Smooth muscle cell (in vitro differentiated cells): Measurements from ENCODE around the gene TOR1AIP1. TPM values are rescaled to one million over a fixed set of nuclear protein-coding genes. Genes with fewer than 3 reads are reported as not detected.

Experiments used
- DNase-seq: peaks from one replicate; lab custom pipeline; 2025; ENCODE audit not compliant: unreplicated experiment; lab: John Stamatoyannopoulos, UW
- H2AFZ ChIP-seq: fragments of 200-600 bp; sonication (generic); 2 replicates; pipeline ENCODE4 v1.6.0; 2016; ENCODE audit warnings: antibody characterized with exemption, low read depth, mild to moderate bottlenecking
- H3F3A ChIP-seq: fragments of 200-600 bp; sonication (generic); 2 replicates; pipeline ENCODE4 v1.6.0; 2017; ENCODE audit warnings: antibody characterized with exemption, low read depth
- H3K27ac ChIP-seq: fragments of 200-600 bp; sonication (generic); 2 replicates; pipeline ENCODE4 v1.5.1; 2016; ENCODE audit warnings: low read depth, mild to moderate bottlenecking
- H3K27me3 ChIP-seq: fragments of 200-600 bp; sonication (generic); 2 replicates; pipeline ENCODE4 v1.6.1; 2016; ENCODE audit warnings: low read depth, mild to moderate bottlenecking
- H3K36me3 ChIP-seq: fragments of 200-600 bp; sonication (generic); 2 replicates; pipeline ENCODE4 v1.5.1; 2016; ENCODE audit warnings: low read depth
- H3K4me1 ChIP-seq: fragments of 200-600 bp; sonication (generic); 2 replicates; pipeline ENCODE4 v1.5.1; 2016; ENCODE audit warnings: low read depth
- H3K4me2 ChIP-seq: fragments of 200-600 bp; sonication (generic); 2 replicates; pipeline ENCODE4 v1.6.0; 2016; ENCODE audit warnings: mild to moderate bottlenecking
- H3K4me3 ChIP-seq: fragments of 200-600 bp; sonication (generic); 2 replicates; pipeline ENCODE4 v1.5.1; 2016; ENCODE audit warnings: mild to moderate bottlenecking
- H3K79me2 ChIP-seq: fragments of 200-600 bp; sonication (generic); 2 replicates; pipeline ENCODE4 v1.6.0; 2016; ENCODE audit warnings: low read depth, mild to moderate bottlenecking
- H3K9ac ChIP-seq: fragments of 200-600 bp; sonication (generic); 2 replicates; pipeline ENCODE4 v1.6.0; 2016; ENCODE audit warnings: low read depth
- H3K9me3 ChIP-seq: fragments of 200-600 bp; sonication (generic); replicated peaks from 2 replicates; pipeline ENCODE4 v1.5.1; 2016; ENCODE audit warnings: low read depth
- H4K20me1 ChIP-seq: fragments of 200-600 bp; sonication (generic); 2 replicates; pipeline ENCODE4 v1.6.0; 2016; ENCODE audit warnings: low read depth
- WGBS: methylation state at CpG from one replicate; pipeline ENCODE4 v1.1.7; 2016; ENCODE audit warnings: low lambda C conversion rate; 5-methylcytosine and 5-hydroxymethylcytosine counted together
- polyA plus RNA-seq: library from polyadenylated mRNA; unstranded; fragments of >200 nt; fragmentation: Nextera tagmentation; extraction: Ambion mirVana; gene quantifications from 2 replicates; pipeline ENCODE4 v1.2.1, GENCODE V29; 2016
- total RNA-seq: library from RNA; depleted of rRNA; stranded (reverse); fragments of >200 nt; gene quantifications from 2 replicates; pipeline ENCODE4 v1.2.3, GENCODE V29; 2014
- TF ChIP-seq, protein P1 (sequence below): fragments of 200-600 bp; sonication (generic); IDR thresholded peaks from 2 replicates; pipeline ENCODE4 v1.5.1; 2017; ENCODE audit warnings: borderline replicate concordance, mild to moderate bottlenecking, antibody characterized with exemption; ENCODE audit not compliant: insufficient read depth, poor library complexity, severe bottlenecking

Gene TOR1AIP1
- total and polyA plus RNA-seq, 2 experiments from 2014 or later: 25.8 to 36.5 TPM

DNA sequence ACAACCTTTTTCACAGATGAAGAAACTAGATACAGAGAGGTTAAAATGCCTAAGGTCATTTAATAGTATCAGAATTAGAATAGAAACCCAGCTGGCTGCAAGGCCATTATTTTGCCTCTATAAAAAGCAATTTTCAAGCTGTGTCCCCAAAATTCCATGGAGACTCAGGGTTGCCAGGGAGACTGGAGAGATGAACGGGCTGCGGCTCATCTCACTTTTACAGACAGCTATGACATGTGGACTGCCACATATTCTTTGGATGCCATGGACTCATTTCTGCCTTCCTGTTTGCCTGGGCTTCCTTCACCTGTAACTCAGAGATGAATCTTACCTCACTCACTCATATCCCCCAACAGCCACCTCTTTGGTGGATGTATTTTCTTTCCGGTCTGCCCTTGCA, 21.4 kb upstream of the TOR1AIP1 start:
- Histone ChIP-seq H3F3A (no peaks in the 10 kb centered on the region), H3K27ac (no peak overlapping the region), H4K20me1 (peaks cover 84% of the 10 kb centered on the region), H3K4me2 (no peak overlapping the region), H3K36me3 (peaks cover 16% of the 10 kb centered on the region), H3K4me3 (no peak overlapping the region), H3K9me3 (no peaks in the 10 kb centered on the region), H3K79me2 (peaks cover 18% of the 10 kb centered on the region), H3K9ac (no peak overlapping the region), H3K27me3 (no peaks in the 10 kb centered on the region), H2AFZ (no peak overlapping the region), H3K4me1 (no peaks in the 10 kb centered on the region)
- 97% methylated on average over 3 of the region's 3 CpGs for WGBS
- no peak for DNase-seq
- TF ChIP-seq, protein P1, sequence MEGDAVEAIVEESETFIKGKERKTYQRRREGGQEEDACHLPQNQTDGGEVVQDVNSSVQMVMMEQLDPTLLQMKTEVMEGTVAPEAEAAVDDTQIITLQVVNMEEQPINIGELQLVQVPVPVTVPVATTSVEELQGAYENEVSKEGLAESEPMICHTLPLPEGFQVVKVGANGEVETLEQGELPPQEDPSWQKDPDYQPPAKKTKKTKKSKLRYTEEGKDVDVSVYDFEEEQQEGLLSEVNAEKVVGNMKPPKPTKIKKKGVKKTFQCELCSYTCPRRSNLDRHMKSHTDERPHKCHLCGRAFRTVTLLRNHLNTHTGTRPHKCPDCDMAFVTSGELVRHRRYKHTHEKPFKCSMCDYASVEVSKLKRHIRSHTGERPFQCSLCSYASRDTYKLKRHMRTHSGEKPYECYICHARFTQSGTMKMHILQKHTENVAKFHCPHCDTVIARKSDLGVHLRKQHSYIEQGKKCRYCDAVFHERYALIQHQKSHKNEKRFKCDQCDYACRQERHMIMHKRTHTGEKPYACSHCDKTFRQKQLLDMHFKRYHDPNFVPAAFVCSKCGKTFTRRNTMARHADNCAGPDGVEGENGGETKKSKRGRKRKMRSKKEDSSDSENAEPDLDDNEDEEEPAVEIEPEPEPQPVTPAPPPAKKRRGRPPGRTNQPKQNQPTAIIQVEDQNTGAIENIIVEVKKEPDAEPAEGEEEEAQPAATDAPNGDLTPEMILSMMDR: no peak

DNA sequence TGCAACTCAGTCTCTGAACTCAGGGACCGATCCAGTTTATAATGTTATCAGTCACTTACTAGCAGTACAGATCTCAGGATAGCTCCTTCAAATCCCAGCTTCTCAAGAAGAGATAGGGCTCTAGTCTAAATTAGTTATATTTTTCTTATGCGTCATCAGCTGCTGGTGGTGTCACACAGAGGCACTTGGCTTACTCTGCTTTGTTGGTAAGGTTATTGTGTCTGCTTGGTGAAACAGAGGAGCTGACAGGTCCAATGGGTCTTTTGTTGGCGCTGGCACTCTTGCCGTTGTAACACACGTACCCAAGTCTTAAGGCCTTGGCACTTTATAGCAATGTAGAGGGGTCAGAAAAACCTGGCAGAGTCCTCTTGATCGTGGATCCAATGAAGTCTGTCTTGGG, 16.7 kb upstream of the TOR1AIP1 start:
- no peak overlapping the region for H3K4me2 ChIP-seq
- TF ChIP-seq, protein P1: no peak
- no peak for DNase-seq
- H3F3A ChIP-seq: no peaks in the 10 kb centered on the region
- no peaks in the 10 kb centered on the region for H3K9me3 ChIP-seq
- H3K36me3 ChIP-seq: peaks cover 19% of the 10 kb centered on the region
- no peak overlapping the region for H3K4me3 ChIP-seq
- WGBS: 95% methylated on average over 6 of the region's 6 CpGs
- H4K20me1 ChIP-seq: peaks cover 98% of the 10 kb centered on the region
- H3K27me3 ChIP-seq: no peaks in the 10 kb centered on the region
- peaks cover 46% of the 10 kb centered on the region for H3K79me2 ChIP-seq
- no peak overlapping the region for H3K27ac ChIP-seq
- no peak overlapping the region for H3K9ac ChIP-seq
- no peaks in the 10 kb centered on the region for H3K4me1 ChIP-seq
- H2AFZ ChIP-seq: no peak overlapping the region

DNA sequence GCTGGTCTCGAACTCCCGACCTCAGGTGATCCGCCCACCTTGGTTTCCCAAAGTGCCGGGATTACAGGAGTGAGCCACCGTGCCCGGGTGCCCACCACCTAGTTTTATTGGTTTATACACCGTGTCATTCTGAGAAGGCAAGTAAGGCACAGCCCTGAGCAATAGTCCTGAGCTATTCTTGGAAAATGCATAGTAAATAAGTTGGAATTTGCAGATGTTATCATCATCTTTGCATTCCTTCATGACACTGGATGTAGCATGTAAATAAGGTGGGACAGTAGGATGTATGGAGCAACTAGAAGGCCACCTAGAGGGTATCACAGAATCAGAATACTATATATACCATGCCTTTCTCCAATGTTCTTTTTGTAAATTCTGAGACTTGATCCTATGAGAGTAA, 15.5 kb upstream of the TOR1AIP1 start:
- Histone ChIP-seq H3K79me2 (peaks cover 57% of the 10 kb centered on the region), H3K36me3 (peaks cover 25% of the 10 kb centered on the region)
- 90% methylated on average over 7 of the region's 7 CpGs for WGBS

More for the DNA sequence above, 15.5 kb upstream of the TOR1AIP1 start:
- DNase-seq: no peak
- Histone ChIP-seq H3K4me2 (no peak overlapping the region), H4K20me1 (peaks cover 98% of the 10 kb centered on the region), H3K4me1 (no peaks in the 10 kb centered on the region), H2AFZ (no peak overlapping the region), H3K4me3 (no peak overlapping the region), H3F3A (no peaks in the 10 kb centered on the region), H3K27me3 (no peaks in the 10 kb centered on the region), H3K9ac (no peak overlapping the region), H3K27ac (no peak overlapping the region), H3K9me3 (no peaks in the 10 kb centered on the region)
- TF ChIP-seq, protein P1: no peak
